Posterior vena cava (tissue), 2 donors: ENCODE results near the gene SLC17A3. TPM values are rescaled to one million over a fixed set of nuclear protein-coding genes. Genes with fewer than 3 reads are reported as not detected.

ENCODE experiments used
- total RNA-seq, 2 donors: library from RNA; stranded (reverse); fragmentation: NEBNext Ultra II Directional; extraction: Animal tissue kit (Norgen Biotek cat#: 25700); gene quantifications; one replicate each; pipeline ENCODE4 v1.2.1, GENCODE V29; 2021
- donor health status: DM: yes; HTN: yes; CAD: no.
- donor health status: DM: yes; HTN: yes; CAD: no.

SLC17A3 gene
- total RNA-seq, 2 donors from 2014 or later = not detected

Other genes starting within 250 kb of the SLC17A3 start
- not detected for gene SCGN, start 222.0 kb downstream of the SLC17A3 start, total RNA-seq
- gene SLC17A4, start 119.5 kb downstream of the SLC17A3 start, total RNA-seq = not detected
- gene SLC17A1, start 42.2 kb downstream of the SLC17A3 start, total RNA-seq = not detected
- not detected for gene SLC17A2, start 56.4 kb upstream of the SLC17A3 start, total RNA-seq
- gene TRIM38, start 88.6 kb upstream of the SLC17A3 start, total RNA-seq = 10 to 100 TPM; 13.7 to 13.8 TPM
- gene HFE, start 213.2 kb upstream of the SLC17A3 start, total RNA-seq = 10 to 100 TPM in 1 of 2 donors, 1 to 10 TPM in 1; 5.5 to 11.8 TPM